Retinal pigment epithelial cell (primary cell): ENCODE results near the gene DGKI.

Source experiments
- DNase-seq: peaks from one replicate; pipeline ENCODE4 v3.0.0-alpha.2; 2010; ENCODE audit warnings: low read depth
- H3K4me3 ChIP-seq: 2 replicates; pipeline ENCODE4 v1.5.1; 2011; ENCODE audit warnings: mild to moderate bottlenecking, low read length, control low read depth, moderate library complexity
- CTCF ChIP-seq: conservative IDR thresholded peaks from 2 replicates; pipeline ENCODE4 v1.5.1; 2011; ENCODE audit warnings: low read depth, low read length, control low read depth, inconsistent platforms

DGKI gene

DNA sequence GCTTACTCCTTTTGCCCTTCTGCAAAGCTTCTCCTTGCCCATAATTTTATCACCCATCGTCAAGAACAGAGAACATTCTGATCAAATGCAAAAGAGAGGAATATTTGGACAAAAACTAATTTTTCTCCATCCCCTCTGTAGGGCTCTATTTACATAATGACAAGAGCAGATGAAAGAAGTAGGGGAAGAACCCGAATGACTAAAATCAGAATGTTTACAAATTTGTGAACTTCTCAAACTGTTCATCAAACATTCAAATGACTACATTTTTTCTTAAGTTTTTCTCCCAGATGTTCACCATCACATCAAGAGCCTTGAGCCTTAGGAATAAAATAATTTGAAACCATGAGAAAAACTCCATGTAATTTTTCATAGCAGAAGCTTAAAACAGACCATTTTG lies 119.4 kb downstream of the DGKI start:
- DNase-seq = no peak
- no peak for TF ChIP-seq CTCF
- H3K4me3 ChIP-seq = no peak overlapping the region

- no peak for DNase-seq
- H3K4me3 ChIP-seq = no peak overlapping the region
- no peak for TF ChIP-seq CTCF
Observed at GRCh38 chr7:137718355-137718754, 128.4 kb downstream of the DGKI start.

DNA sequence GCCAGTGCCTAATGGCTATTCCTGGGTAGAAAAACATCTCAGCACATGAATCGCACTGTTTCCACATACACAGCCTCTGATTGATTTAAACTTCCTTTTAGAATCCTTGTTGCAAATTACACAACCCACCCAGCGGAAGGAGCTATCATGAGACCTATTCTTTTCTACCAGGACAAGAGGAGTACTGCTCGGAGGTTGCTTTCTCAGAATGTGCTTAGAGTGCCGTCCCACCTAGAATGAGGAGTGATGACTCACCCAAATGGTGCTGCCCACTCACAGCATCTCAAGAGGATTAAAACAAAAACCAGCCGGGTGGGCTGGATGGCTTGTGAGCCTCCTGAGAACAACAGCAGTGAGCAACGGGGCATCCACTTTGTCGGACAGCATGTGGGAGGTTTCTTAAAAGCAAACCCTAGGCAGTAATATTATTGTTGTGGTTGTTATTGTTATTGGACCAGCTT lies 128.9 kb downstream of the DGKI start:
- no peak overlapping the region for H3K4me3 ChIP-seq
- TF ChIP-seq CTCF = no peak
- peak; percentile 82 for DNase-seq

- no peak overlapping the region for H3K4me3 ChIP-seq
- no peak for DNase-seq
- no peak for TF ChIP-seq CTCF
Observed at GRCh38 chr7:137717045-137717444, 129.7 kb downstream of the DGKI start.

GRCh38 chr7:137716061-137716460 lies 130.7 kb downstream of the DGKI start:
- TF ChIP-seq CTCF = no peak
- H3K4me3 ChIP-seq = no peak overlapping the region
- DNase-seq = no peak

DNA sequence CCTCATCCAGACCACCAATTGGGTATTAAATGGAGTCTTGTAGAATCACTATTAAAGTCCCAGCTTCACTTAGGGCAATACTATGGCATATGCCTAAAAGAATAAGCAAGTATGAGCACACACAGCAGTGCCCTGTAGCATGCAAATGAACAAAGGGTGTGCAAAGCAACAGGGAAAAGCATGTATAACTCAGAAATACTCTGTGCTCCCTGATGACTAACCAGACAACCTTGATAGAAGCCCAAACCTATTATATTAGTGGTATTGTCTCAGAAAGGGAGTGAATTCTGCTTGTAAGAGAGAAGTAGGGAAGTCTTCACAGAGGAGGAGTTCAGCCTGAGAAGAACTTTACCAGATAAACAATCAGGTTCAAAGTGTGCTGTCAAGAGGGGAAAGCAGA lies 131.2 kb downstream of the DGKI start:
- no peak overlapping the region for H3K4me3 ChIP-seq
- DNase-seq = no peak

More for the DNA sequence above, 131.2 kb downstream of the DGKI start:
- no peak for TF ChIP-seq CTCF
